RWPE1 (cell line): ENCODE measurements around the gene LANCL3.

Source experiments
- CTCF ChIA-PET: fragments of 350-600 bp; sonication (Branson Sonifier 250); formaldehyde crosslinking; extraction: SDS; loops from one replicate; lab custom pipeline; 2021; lab: Yijun Ruan, JAX
- POLR2A ChIA-PET: fragments of 400-600 bp; formaldehyde crosslinking; extraction: SDS; loops from one replicate; lab custom pipeline; 2020; ENCODE audit warnings: antibody characterized with exemption; ENCODE audit not compliant: low non-redundant PET; lab: Yijun Ruan, JAX
- DNase-seq: peaks from one replicate; pipeline ENCODE4 v3.0.0; 2012; ENCODE audit warnings: low spot score
- H3K27ac ChIP-seq: fragments of 450-650 bp; 2 replicates; pipeline ENCODE4 v1.5.1; 2017
- CTCF ChIP-seq: fragments of 450-650 bp; conservative IDR thresholded peaks from 2 replicates; pipeline ENCODE4 v1.5.1; 2017; ENCODE audit warnings: low read depth, mild to moderate bottlenecking

LANCL3 gene

DNA sequence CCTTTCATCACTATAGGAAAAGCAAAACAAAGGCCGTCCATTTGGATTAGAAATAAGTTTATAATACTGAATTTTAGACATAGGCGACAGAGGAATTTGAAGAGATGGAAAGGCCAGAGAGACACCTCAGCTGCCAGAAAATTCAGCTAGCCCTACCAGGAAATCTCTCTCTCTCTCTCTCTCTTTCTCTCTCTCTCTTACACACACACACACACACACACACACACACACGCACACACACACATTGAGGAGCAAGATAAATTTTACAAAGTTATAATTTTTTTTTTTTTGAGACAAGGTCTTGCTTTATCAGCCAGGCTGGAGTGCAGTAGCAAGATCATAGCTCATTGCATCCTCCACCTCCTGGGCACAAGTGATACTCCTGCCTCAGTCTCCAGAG, 115.5 kb downstream of the LANCL3 start:
- POLR2A ChIA-PET, result no interaction called here
- TF ChIP-seq CTCF, result no peak
- H3K27ac ChIP-seq, result no peak overlapping the region
- no peak for DNase-seq
- CTCF ChIA-PET, result interaction anchor here (0.6 kb wide), 1 partner anchor 69 kb away, joined by 4 read pairs; no protein-coding TSS in a partner anchor

GRCh38 chrX:37690119-37690518, 118.7 kb downstream of the LANCL3 start:
- no peak for TF ChIP-seq CTCF
- ChIA-PET CTCF (no interaction called here), POLR2A (no interaction called here)
- no peak overlapping the region for H3K27ac ChIP-seq
- DNase-seq, result no peak

DNA sequence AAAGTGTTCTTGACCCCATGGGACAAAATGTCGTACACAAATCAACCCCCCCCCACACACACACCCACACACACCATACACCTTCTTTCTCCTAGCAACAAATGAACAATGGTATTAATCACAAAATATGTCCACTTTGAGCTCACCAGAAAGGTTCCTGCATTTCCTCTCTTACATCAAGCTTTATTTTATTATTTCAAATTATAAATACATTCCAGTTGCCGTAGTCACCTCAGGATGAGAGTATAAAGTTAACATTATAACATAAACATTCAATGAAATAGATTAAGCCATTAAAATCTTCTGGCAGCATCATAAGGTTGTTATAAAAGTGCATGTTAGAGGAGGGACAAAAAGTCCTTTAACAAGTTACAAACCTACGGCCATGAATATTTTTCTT, 121.5 kb downstream of the LANCL3 start:
- TF ChIP-seq CTCF, result no peak
- no peak for DNase-seq
- POLR2A ChIA-PET, result no interaction called here
- CTCF ChIA-PET, result interaction anchor here (0.6 kb wide), 1 partner anchor 29 kb away, joined by 3 read pairs; no protein-coding TSS in a partner anchor
- no peak overlapping the region for H3K27ac ChIP-seq

- peak; percentile 0 for DNase-seq
- no peak for TF ChIP-seq CTCF
- ChIA-PET POLR2A (no interaction called here), CTCF (no interaction called here)
- no peak overlapping the region for H3K27ac ChIP-seq
Measured at GRCh38 chrX:37697169-37697760, 125.8 kb downstream of the LANCL3 start.

DNA sequence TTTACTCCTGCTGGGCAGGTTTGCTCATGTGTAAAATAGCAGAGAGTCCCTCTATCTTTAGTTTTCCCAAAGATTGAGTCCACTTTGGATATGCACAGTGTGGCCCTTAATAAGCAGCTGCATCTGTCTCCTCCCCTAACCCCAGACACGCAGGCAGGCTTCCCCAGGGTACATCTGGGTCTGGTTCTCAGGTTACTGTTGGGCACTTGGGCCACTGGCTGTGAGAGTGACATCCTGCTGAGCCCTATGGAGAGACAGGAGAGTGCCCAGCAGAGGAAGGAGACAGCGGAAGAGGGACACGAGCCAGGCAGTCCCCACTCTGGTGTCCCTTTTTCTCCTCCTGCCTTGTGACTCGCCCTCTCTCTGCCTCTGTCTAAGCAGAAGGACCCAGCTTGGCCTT, 130.1 kb downstream of the LANCL3 start:
- no peak for DNase-seq
- no peak for TF ChIP-seq CTCF
- POLR2A ChIA-PET, result no interaction called here
- H3K27ac ChIP-seq, result no peak overlapping the region
- CTCF ChIA-PET, result no interaction called here

- ChIA-PET CTCF (no interaction called here), POLR2A (no interaction called here)
- no peak for DNase-seq
- TF ChIP-seq CTCF, result no peak
- H3K27ac ChIP-seq, result no peak overlapping the region
Measured at GRCh38 chrX:37711991-37712390, 140.5 kb downstream of the LANCL3 start.
